ENCODE measurements around the gene SLC13A1.
A peak's percentile ranks its signal among the peaks of the same experiment; 100 is the strongest.

Gene SLC13A1

GRCh38 chr7:123193235-123193634, 6.5 kb downstream of the SLC13A1 start:
- no peak for DNase-seq

DNA sequence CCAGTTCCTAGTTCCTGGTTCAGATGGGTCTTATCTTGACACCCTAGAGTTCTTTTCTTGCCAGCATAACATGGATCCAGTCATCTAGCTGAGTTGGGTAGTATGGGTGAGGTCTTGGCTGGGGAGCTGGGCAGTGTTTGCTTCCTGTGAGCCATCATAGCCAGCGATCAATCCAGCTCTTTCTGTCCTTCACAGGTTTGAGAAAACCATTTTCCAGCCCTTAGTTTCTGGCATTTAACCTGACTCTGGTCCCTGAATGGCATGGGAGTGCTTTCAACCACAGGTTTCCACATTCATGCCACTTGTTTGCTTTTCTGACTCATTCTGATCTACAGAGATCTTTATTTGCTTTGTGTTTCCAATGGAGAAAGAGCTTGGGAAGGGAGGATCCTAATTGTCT, 8.6 kb downstream of the SLC13A1 start:
- DNase-seq, result no peak

DNA sequence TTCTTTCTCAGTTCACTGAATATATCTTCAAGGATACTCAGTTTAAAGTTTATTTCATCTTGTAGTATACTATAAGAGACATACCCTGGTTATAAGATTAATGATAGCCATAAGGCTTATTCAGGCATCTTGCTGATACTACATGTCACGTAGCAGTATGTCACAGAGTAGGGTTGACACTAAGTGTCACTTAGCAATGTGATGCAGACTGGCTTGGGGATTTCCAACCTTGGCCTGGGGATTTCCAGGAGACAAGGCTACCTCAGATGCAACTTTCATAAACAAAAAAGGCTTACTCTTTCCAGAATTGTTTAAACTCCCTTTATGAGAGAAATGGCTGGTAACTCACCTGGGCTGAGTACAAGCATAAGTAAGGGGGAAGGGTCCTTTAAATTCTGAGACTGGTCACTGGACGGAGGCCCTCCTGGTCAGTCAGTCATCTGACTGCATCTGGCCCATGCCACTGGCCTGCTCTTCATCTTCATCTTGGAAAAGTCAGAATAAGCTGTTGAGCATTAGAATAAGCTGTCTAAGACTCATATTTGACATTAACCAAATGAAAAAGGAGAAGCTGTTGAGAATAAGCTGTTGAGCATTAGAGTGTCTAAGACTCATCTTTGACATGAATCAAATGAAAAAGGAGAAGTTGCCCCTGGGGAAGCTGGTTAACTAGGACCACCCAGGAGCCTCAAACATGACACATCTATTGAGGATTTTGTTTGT, 9.5 kb downstream of the SLC13A1 start:
- DNase-seq, result no peak

DNA sequence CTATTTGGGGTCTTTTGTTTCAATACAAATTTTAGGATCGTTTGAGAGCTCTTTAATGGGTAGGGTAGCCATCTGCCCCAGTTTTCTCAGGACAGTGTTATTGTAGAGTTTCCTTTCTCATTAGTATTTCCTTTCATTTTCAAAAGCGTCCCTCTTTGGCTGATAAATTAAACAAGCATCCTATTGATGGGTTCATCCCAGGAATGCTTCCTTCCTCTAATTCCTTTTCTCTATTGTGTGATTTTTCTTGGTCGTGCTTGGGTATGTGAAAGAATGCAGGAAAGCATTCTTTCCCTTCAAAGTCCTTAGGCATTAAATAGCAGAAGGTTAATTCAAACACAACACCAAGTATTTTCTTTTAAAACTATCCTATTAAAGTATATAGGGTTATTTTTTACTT, 14.0 kb downstream of the SLC13A1 start:
- DNase-seq, result no peak

GRCh38 chr7:123184271-123184670, 15.5 kb downstream of the SLC13A1 start:
- DNase-seq, result no peak

DNA sequence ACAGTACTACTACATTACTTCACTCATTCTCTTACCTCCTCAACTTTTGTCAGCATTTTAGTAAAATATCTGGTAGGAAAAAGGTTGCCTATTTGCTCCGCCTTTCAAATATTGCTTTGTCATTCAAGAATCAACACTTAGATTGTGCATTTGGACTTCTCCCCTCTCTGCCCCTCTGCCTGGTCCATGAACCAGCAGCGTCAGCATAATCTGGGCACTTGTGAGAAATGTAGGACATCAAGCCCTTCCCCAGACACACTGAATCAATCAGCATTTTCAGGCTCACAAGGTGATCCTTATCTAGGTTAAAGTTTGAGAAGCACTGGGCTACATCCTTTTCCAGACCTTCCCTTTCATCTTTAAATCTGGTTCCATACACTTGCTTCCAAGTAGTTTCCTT, 16.3 kb downstream of the SLC13A1 start:
- DNase-seq, result no peak

- DNase-seq, result no peak
Observed at GRCh38 chr7:123177442-123177841, 22.3 kb downstream of the SLC13A1 start.

DNA sequence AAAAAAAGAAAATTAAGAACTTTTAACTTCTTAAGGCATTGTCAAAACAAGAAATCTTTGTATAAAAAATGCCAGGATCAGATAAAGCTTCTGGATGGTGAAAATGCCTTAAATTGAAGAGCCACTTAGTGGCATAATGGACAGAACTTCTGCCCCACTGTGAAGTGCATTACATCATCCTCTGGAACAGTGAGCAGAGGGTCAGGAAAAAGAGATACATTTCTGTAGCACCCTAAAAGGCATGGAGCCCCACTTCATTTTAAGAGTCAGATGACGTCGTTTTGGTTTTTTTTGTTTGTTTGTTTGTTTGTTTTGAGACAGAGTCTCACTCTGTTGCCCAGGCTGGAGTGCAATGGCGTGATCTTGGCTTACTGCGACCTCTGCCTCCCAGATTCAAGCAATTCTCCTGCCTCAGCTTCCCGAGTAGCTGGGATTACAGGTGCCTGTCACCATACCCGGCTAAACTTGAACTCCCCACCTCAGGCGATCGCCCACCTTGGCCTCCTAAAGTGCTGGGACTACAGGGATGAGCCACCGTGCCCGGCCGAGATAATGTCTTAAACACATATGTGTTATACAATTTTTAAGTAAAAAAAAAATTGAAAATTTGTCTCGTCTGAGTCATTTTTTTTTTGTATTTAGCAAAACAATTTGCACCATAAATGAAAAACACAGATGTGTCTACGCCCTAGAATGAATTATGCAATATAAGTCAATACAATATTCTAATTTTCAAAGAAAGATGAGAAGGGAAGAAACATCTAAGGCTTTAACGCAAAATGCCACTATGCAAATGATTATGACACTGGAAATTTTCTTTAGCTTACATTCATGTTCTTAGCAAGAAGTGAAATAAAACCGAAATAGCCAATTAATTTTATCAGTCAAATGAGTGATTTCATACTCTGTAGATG, 29.2 kb downstream of the SLC13A1 start:
- no peak for DNase-seq

DNA sequence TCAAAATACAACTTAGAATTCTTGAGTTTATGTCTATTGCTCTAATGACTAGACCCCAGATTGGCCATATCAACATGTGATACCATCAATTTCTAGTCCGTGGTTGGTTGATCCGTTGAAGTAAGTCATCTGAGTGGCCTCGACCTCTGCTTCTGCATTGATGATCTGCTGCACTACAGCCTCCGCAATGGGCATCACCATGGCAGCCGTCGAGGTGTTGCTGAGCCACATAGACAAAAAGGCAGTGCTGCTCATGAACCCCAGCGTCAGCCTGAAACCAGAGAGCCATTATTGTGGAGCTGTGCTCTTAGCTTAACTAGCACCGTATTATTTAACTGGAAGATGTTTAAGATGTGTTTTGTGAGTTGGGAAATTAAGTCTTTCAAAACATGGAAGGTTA, 30.7 kb downstream of the SLC13A1 start:
- DNase-seq, result no peak

DNA sequence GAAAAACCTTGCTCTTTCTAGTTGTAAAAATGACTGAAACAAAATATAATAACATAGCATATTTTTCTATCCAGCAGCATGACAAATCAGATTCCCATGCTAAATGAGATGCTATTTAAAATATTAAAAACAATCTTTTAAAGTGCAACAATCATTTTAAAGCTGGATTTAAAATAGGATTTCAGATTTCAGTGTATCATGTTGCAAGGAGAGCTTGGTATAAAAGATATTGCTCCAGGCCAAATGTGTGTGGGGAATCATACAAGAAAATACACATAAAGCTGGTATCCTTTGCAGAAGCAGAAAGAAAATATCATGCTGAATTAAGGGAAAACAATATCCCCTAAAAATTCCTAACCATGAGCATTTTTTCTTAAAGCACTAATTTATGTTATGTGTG, 42.2 kb downstream of the SLC13A1 start:
- DNase-seq, result no peak

DNA sequence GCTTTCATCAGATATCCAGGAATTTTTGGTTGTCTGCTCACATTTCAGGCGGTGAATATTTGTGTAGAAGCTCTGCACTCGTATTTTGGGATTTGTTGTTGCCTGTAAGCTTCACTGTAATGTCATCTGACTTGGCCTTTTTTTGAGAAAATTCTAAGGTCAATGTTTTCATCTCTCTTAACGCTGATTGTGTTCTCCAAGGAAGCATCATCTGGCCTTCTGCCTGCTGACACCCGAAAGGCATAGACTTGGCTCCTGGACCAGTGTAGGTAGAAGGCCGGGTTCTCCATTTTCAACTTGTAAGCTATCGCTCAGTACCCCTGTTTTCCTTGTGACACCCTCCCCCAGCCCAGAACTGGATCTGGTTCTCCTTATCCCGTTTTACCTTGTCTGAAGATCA, 44.2 kb downstream of the SLC13A1 start:
- DNase-seq, result no peak

GRCh38 chr7:123154231-123154860, 45.4 kb downstream of the SLC13A1 start:
- peak; percentile 68 for DNase-seq

DNA sequence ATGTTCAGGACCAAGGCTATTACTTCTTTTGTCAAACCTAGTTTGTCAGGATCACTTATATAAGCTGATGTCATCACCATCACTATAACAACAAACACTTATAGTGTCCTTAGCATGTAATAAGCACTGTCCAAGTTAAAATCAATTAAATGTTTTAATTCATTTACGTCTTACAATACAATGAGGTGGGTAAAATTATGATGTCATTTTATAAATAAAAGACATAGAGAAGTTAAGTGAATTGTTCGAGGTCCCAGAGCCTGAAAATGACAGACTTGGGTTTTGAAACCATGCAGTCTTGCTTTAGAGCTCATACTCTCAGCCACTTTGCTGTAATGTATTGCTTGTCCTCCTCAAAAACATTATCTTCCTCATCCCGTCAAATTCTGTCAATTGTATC, 48.3 kb downstream of the SLC13A1 start:
- DNase-seq, result no peak

GRCh38 chr7:123148813-123149212, 51.0 kb downstream of the SLC13A1 start:
- no peak for DNase-seq

GRCh38 chr7:123143252-123144006, 56.3 kb downstream of the SLC13A1 start:
- no peak for DNase-seq

DNA sequence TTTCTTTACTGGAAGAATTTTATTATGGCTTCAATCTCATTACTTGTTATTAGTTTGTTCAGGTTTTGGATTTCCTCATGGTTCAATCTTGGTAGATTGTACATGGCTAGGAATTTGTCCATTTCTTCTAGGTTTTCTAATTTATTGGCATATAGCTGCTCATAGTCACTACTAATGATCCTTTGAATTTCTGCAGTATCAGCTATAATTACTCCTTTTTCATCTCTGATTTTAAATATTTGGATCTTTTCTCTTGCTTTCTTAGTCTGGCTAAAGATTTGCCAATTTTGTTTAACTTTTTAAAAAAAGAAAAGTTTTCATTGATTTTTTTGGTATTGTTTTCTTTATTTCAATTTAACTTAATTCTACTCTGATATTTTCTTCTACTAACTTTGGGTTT, 59.2 kb downstream of the SLC13A1 start:
- DNase-seq, result no peak

- no peak for DNase-seq
Observed at GRCh38 chr7:123135960-123136359, 63.8 kb downstream of the SLC13A1 start.

GRCh38 chr7:123133924-123134323, 65.8 kb downstream of the SLC13A1 start:
- no peak for DNase-seq

DNA sequence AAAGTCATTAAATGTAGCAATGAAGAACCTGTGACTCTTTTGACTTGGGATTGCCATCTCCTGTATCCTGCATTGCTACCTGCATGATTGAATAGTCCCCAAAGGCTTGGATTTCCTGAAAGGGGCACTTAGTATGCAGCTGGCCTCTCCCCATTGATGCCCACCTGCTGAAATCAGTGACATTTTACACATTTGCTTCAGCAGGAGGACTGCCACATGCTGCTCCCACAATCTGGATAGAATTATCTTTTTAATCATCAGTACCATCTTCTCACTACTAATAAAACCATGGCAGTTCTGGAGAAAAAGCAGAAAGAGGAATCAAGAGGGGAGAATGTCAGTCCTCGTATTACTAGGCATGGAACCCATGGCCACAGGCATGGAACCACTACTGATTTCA, 67.8 kb downstream of the SLC13A1 start:
- DNase-seq, result no peak

DNA sequence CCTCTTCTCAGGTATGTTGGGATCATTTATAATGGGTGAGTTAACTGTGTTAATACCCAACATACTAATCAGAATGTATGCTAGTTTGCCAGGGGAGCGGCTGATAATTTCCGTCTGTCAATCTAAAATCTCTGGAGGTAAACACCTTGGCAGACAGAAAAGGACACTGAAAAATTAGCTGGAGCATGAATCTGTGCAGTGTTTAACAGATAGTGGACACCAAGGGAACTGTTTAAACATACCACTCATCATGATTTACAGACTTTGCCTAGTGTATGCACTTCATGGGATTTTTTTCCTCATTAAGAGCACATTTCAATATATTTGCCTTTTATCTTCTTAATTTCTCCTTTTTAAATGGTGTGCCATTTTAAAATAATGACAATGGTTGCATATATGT, 68.2 kb downstream of the SLC13A1 start:
- no peak for DNase-seq

- DNase-seq, result no peak
Observed at GRCh38 chr7:123131140-123131539, 68.6 kb downstream of the SLC13A1 start.

GRCh38 chr7:123126691-123127090, 73.1 kb downstream of the SLC13A1 start:
- no peak for DNase-seq

DNA sequence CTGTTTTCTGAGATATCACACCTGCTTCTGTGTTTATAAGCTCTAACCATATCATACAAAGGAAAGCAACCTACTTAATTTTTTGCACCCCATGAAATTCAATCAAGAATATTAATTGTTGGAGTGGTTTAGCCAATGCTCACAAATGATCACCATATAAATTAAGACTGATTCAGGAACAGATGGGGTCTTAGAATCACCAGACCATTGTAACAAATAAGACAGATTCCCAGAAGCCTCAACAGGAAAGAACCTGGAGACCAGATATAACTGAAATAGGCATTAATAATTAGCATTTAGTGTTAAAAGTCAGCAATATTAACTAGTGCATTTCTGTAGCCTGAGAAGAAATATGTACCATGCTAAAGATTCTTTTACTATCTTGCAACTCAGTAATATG, 73.6 kb downstream of the SLC13A1 start:
- no peak for DNase-seq
